Bronchial epithelial cell (primary cell): ENCODE results near the gene BPIFA1. TPM values are rescaled to one million over a fixed set of nuclear protein-coding genes. Genes with fewer than 3 reads are reported as not detected.

Experiments used
- DNase-seq: peaks from one replicate; pipeline ENCODE4 v3.0.0-alpha.2; 2010; ENCODE audit warnings: low read depth
- FAIRE-seq: peaks from 2 replicates; lab custom pipeline; 2011; peaks lifted over from hg19 to GRCh38; lab: Jason Lieb, UNC
- H3K27me3 ChIP-seq: 2 replicates; pipeline ENCODE4 v1.5.1; 2011; ENCODE audit warnings: low read length; ENCODE audit not compliant: control insufficient read depth, insufficient read depth
- H3K36me3 ChIP-seq: 2 replicates; pipeline ENCODE4 v1.5.1; 2011; ENCODE audit warnings: low read length; ENCODE audit not compliant: control insufficient read depth, insufficient read depth
- H3K4me3 ChIP-seq: 2 replicates; pipeline ENCODE4 v1.5.1; 2011; ENCODE audit warnings: mild to moderate bottlenecking, low read depth, low read length, control low read depth
- total RNA-seq: library from RNA; depleted of rRNA; stranded (reverse); fragments of >200 nt; gene quantifications from 2 replicates; pipeline ENCODE4 v1.2.1, GENCODE V29; 2014
- TF ChIP-seq, protein P1 (sequence below): IDR thresholded peaks from 2 replicates; pipeline ENCODE4 v1.5.1; 2011; ENCODE audit warnings: mild to moderate bottlenecking, moderate library complexity, low read length, control low read depth, inconsistent platforms; ENCODE audit not compliant: insufficient read depth, severe bottlenecking

The BPIFA1 gene
- total RNA-seq, 1 donor from 2014 or later: not detected

DNA sequence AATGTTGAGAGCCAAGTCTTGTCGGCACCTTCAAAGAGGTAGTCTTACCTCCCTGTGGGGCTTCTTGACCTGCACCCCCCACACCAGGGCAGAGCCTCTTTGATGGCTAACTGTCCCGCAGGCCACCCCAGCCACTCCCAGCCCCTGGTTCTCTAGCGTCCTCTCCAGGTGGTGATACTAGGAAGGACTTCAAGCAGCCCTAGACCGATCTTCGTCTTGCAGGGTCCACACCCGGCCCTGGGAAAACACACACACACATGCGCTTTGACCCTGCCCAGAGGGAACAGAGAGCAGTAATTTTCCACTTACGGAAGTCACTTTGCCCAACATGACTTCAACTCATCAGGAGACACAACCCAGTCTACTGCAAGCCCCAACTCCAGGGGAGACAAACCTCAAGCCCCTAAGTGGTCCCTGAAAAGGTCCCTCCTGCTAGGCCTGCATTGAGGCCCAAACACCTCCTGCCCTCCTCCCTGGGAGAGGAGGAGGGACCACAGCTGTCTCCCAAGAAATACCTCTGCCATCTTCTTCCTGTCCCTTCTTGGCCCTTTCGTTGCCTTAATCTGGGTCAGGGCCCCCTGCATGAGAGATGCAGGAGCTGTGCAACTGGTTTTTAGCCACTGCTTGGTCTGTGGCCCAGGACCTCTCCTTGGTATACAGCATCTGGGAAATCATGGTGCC, 44.3 kb downstream of the BPIFA1 start:
- TF ChIP-seq, protein P1, sequence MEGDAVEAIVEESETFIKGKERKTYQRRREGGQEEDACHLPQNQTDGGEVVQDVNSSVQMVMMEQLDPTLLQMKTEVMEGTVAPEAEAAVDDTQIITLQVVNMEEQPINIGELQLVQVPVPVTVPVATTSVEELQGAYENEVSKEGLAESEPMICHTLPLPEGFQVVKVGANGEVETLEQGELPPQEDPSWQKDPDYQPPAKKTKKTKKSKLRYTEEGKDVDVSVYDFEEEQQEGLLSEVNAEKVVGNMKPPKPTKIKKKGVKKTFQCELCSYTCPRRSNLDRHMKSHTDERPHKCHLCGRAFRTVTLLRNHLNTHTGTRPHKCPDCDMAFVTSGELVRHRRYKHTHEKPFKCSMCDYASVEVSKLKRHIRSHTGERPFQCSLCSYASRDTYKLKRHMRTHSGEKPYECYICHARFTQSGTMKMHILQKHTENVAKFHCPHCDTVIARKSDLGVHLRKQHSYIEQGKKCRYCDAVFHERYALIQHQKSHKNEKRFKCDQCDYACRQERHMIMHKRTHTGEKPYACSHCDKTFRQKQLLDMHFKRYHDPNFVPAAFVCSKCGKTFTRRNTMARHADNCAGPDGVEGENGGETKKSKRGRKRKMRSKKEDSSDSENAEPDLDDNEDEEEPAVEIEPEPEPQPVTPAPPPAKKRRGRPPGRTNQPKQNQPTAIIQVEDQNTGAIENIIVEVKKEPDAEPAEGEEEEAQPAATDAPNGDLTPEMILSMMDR: no peak
- FAIRE-seq (peak; percentile 43), DNase-seq (no peak)
- Histone ChIP-seq H3K36me3 (no peaks in the 10 kb centered on the region), H3K27me3 (peaks cover 9% of the 10 kb centered on the region), H3K4me3 (no peak overlapping the region)

DNA sequence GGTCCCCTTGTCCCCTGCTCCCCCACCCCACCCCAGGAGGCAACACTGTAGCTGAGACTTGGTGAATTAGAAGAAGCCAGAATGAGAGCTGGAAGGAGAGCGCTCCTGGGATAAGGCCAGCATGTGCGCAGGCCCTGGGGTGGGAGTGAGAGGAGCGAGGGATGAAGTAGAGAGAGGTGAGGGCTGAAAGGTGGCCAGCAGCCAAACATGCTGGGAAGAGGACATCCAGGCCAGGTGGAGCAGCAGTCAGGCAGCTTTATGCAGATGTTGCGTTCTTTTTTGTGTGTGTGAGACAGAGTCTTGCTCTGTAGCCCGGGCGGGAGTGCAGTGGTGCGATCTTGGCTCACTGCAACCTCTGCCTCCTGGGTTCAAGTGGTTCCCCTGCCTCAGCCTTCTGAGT, 45.0 kb downstream of the BPIFA1 start:
- no peak for DNase-seq
- Histone ChIP-seq H3K27me3 (peaks cover 9% of the 10 kb centered on the region), H3K36me3 (no peaks in the 10 kb centered on the region), H3K4me3 (no peak overlapping the region)
- no peak for FAIRE-seq
- TF ChIP-seq, protein P1: no peak

DNA sequence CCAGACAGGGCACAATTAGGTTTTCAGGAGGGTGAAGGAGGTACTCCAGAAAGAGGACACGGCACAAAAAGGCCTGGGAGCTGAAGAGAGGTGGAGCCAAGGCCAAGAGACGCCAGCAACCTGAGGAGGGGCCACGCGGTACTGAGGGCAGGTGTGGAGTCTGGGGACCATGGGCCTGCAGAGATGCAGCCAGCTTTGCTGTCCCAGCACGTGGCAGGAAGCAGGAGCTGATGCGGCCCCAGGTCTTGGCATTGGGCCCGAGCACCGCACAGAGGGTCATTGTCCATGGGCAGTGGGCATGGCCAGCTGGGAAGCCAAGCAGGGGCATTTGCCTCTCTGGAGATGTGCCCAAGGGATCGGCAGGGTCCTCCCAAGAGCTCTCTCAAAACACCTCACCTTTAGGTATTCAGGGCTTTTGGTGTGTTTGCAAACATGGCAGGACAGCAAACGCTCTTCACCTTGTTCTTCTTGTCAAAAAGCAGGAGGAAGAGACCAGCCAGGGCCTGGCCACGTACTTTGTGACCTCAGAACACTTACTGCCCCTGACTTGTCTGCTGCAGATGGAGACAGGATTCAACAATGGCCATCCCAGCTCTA, 45.9 kb downstream of the BPIFA1 start:
- peaks cover 6% of the 10 kb centered on the region for H3K27me3 ChIP-seq
- FAIRE-seq: no peak
- no peak for DNase-seq
- H3K4me3 ChIP-seq: no peak overlapping the region
- H3K36me3 ChIP-seq: no peaks in the 10 kb centered on the region
- TF ChIP-seq, protein P1: no peak

DNA sequence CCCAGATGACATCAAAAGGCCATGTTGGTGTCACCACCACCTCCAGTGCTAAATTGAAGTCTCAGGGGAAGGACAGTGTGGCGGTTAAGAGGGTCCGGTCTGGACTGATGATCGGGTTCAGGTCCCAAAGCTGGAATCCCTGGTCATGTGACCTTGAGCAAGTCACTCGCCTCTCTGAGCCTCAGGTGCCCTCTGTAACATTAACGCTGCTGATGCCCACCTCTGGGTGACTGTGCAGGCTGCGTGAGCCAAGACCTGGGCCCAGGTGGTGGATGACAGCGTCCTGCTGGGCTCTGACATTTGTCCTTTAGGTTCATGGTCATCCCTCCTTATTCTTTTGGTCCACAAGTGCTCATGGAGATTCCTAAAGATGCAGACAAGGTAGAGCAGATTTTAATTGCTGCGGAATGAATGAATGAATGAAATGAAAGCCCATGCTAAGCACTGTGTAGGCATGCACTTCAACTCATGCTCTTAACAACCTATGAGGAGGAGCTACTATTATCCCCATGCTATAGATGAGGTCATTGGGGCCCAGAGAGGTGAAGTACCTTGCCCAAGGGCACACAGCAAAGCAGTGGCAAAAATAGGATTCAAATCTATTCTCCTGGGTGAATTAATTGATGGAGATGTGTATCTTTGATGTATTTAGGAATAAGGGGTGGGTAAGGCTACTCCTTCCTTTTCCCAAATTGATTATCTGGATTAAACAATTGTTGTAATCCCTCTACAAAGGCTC, 46.6 kb downstream of the BPIFA1 start:
- Histone ChIP-seq H3K27me3 (peaks cover 5% of the 10 kb centered on the region), H3K4me3 (no peak overlapping the region), H3K36me3 (no peaks in the 10 kb centered on the region)
- DNase-seq (no peak), FAIRE-seq (peak; percentile 73)
- TF ChIP-seq, protein P1: no peak

DNA sequence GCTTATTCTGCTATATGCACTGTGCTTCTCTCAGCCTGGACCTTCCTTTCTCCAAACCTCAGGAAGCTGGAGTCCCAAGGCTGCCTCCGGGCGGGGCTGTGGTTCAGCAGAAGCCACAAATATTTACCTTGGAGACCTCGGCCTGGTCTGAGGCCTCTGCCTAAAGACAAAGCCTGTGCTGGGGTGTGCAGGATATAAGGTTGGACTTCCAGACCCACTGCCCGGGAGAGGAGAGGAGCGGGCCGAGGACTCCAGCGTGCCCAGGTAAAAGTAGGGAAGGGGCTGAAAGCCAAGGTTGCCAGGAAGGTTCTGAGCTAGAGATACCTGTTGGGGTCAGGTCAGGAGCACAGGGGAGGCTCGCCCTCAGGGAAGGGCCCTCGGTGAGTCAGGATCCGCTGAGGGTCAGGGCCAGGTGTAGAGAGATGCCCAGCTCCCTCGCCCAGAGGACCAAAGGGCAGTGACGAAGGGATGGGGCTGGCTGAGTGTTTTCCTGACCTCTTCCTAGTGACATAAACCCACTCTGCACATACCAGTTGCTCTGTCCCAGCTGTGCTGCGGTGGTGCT, 47.3 kb downstream of the BPIFA1 start, which contains the start of gene BPIFB1:
Gene BPIFB1 (plus strand): TSS at position 224 of the 565 bp plus-strand sequence. CDS start 2,860 bp downstream, outside the sequence.
- no peak for FAIRE-seq
- H3K4me3 ChIP-seq: no peak within 1 kb of the TSS

More for the DNA sequence above, 47.3 kb downstream of the BPIFA1 start, which contains the start of gene BPIFB1:
- TF ChIP-seq, protein P1: no peak
- Histone ChIP-seq H3K36me3 (no peaks in the 10 kb centered on the region), H3K27me3 (peaks cover 5% of the 10 kb centered on the region)
- no peak for DNase-seq
